SU-DHL-6 (cell line): ENCODE data around the gene GPR35.

ENCODE experiments used
- H2AFZ ChIP-seq: fragments of 200-600 bp; sonication (generic); 2 replicates; pipeline ENCODE4 v1.6.1; 2014; ENCODE audit warnings: low read depth, mild to moderate bottlenecking, moderate library complexity, mixed read lengths, antibody characterized with exemption, low read length; ENCODE audit not compliant: severe bottlenecking
- H3F3A ChIP-seq: fragments of 200-600 bp; shearing (Covaris generic); 2 replicates; pipeline ENCODE4 v1.6.0; 2016; ENCODE audit warnings: antibody characterized with exemption, mild to moderate bottlenecking; ENCODE audit not compliant: insufficient read depth
- H3K27ac ChIP-seq: fragments of 200-600 bp; sonication (generic); 2 replicates; pipeline ENCODE4 v1.5.1; 2016; ENCODE audit warnings: low read depth, mild to moderate bottlenecking, low read length, moderate library complexity, mixed read lengths
- H3K27me3 ChIP-seq: fragments of 200-600 bp; sonication (generic), shearing (Covaris generic); 2 replicates; pipeline ENCODE4 v1.6.0; 2014; ENCODE audit warnings: mild to moderate bottlenecking, low read length
- H3K36me3 ChIP-seq: fragments of 200-600 bp; sonication (generic); 2 replicates; pipeline ENCODE4 v1.6.1; 2014; ENCODE audit warnings: mild to moderate bottlenecking, low read length, mixed read lengths
- H3K4me2 ChIP-seq: fragments of 300-600, 200-600 bp; shearing (Covaris generic), sonication (generic); 2 replicates; pipeline ENCODE4 v1.6.0; 2014; ENCODE audit warnings: low read length, low read depth, mild to moderate bottlenecking; ENCODE audit not compliant: poor library complexity, severe bottlenecking
- H3K4me3 ChIP-seq: fragments of 200-600 bp; sonication (generic); 2 replicates; pipeline ENCODE4 v1.5.1; 2014; ENCODE audit warnings: antibody characterized with exemption, low read length, mild to moderate bottlenecking, mixed read lengths; ENCODE audit not compliant: insufficient read depth, poor library complexity, severe bottlenecking
- H3K79me2 ChIP-seq: fragments of 200-600 bp; sonication (generic); 2 replicates; pipeline ENCODE4 v1.6.1; 2014; ENCODE audit warnings: mild to moderate bottlenecking, low read length, moderate library complexity; ENCODE audit not compliant: insufficient read depth
- H3K9ac ChIP-seq: fragments of 200-600 bp; sonication (generic); 2 replicates; pipeline ENCODE4 v1.7.0; 2014; ENCODE audit warnings: mild to moderate bottlenecking, low read length
- H3K9me2 ChIP-seq: fragments of 200-600 bp; sonication (generic); replicated peaks from 2 replicates; pipeline ENCODE4 v1.6.1; 2014; ENCODE audit warnings: low read length; ENCODE audit not compliant: insufficient read depth
- H3K9me3 ChIP-seq: fragments of 200-600 bp; sonication (generic); 2 replicates; pipeline ENCODE4 v1.6.1; 2014; ENCODE audit warnings: low read length, mixed read lengths; ENCODE audit not compliant: insufficient read depth
- H4K20me1 ChIP-seq: fragments of 200-600 bp; sonication (generic); 2 replicates; pipeline ENCODE4 v1.6.1; 2014; ENCODE audit warnings: low read depth, mild to moderate bottlenecking, antibody characterized with exemption, low read length, moderate library complexity, mixed read lengths
- CTCF ChIP-seq: fragments of 200-600 bp; sonication (generic); IDR thresholded peaks from one replicate; pipeline ENCODE4 v1.5.1; 2017; ENCODE audit warnings: antibody characterized with exemption, mild to moderate bottlenecking, low read length, moderate library complexity; ENCODE audit not compliant: insufficient read depth, poor library complexity, severe bottlenecking
- EZH2phosphoT487 ChIP-seq: fragments of 200-600 bp; sonication (generic), shearing (Covaris generic); conservative IDR thresholded peaks from 2 replicates; pipeline ENCODE4 v1.6.1; 2018; ENCODE audit warnings: mild to moderate bottlenecking, antibody characterized with exemption, low read length, moderate library complexity, mixed read lengths

GPR35 gene

GRCh38 chr2:240600451-240600961, 24.8 kb upstream of the GPR35 start:
- no peaks in the 10 kb centered on the region for H3K9me2 ChIP-seq
- no peak overlapping the region for H2AFZ ChIP-seq
- H3K79me2 ChIP-seq, result no peaks in the 10 kb centered on the region
- no peaks in the 10 kb centered on the region for H3F3A ChIP-seq
- no peaks in the 10 kb centered on the region for H4K20me1 ChIP-seq
- TF ChIP-seq EZH2phosphoT487 (no peak), CTCF (no peak)
- H3K36me3 ChIP-seq, result no peaks in the 10 kb centered on the region
- no peak overlapping the region for H3K4me3 ChIP-seq
- H3K27ac ChIP-seq, result no peak overlapping the region
- H3K27me3 ChIP-seq, result no peaks in the 10 kb centered on the region
- H3K9me3 ChIP-seq, result no peaks in the 10 kb centered on the region
- no peak overlapping the region for H3K4me2 ChIP-seq
- H3K9ac ChIP-seq, result no peak overlapping the region

GRCh38 chr2:240601061-240601830, 24.0 kb upstream of the GPR35 start:
- no peaks in the 10 kb centered on the region for H3K27me3 ChIP-seq
- no peak overlapping the region for H3K4me3 ChIP-seq
- no peaks in the 10 kb centered on the region for H3K9me2 ChIP-seq
- H3K27ac ChIP-seq, result no peak overlapping the region
- no peak overlapping the region for H3K4me2 ChIP-seq
- TF ChIP-seq CTCF (no peak), EZH2phosphoT487 (no peak)
- no peaks in the 10 kb centered on the region for H3K9me3 ChIP-seq
- no peak overlapping the region for H2AFZ ChIP-seq
- no peaks in the 10 kb centered on the region for H3K36me3 ChIP-seq
- no peaks in the 10 kb centered on the region for H3K79me2 ChIP-seq
- H3F3A ChIP-seq, result no peaks in the 10 kb centered on the region
- H3K9ac ChIP-seq, result no peak overlapping the region
- H4K20me1 ChIP-seq, result no peaks in the 10 kb centered on the region

- no peaks in the 10 kb centered on the region for H3K9me3 ChIP-seq
- no peaks in the 10 kb centered on the region for H4K20me1 ChIP-seq
- no peak overlapping the region for H3K4me2 ChIP-seq
- H3K27me3 ChIP-seq, result no peaks in the 10 kb centered on the region
- H3K27ac ChIP-seq, result no peak overlapping the region
- H3K79me2 ChIP-seq, result no peaks in the 10 kb centered on the region
- no peak overlapping the region for H2AFZ ChIP-seq
- H3K36me3 ChIP-seq, result no peaks in the 10 kb centered on the region
- no peaks in the 10 kb centered on the region for H3F3A ChIP-seq
- H3K4me3 ChIP-seq, result no peak overlapping the region
- TF ChIP-seq EZH2phosphoT487 (no peak), CTCF (no peak)
- H3K9me2 ChIP-seq, result no peaks in the 10 kb centered on the region
- no peak overlapping the region for H3K9ac ChIP-seq
Measured at GRCh38 chr2:240601831-240602160, 23.5 kb upstream of the GPR35 start.
